ENCODE measurements around the gene MAP3K3. TPM values are rescaled to one million over a fixed set of nuclear protein-coding genes. Genes with fewer than 3 reads are reported as not detected.

Gene MAP3K3
- total and polyA plus RNA-seq, 4 donors, result 24.5 to 56.3 (median 41.5) TPM

GRCh38 chr17:63622574-63623390, 565 bp downstream of the MAP3K3 start:
- DNase-seq, result peak; percentile 66 to 71 (median 68)
- TF ChIP-seq CTCF (IDR thresholded peaks at IDR 0.05; ENCODE audit: control extremely low read depth, extremely low read depth), result no peak
- peaks cover 5 to 35% (median 18%) of the 10 kb centered on the region in 5 donors for H3K4me1 ChIP-seq (ENCODE audit: control insufficient read depth in 5 of 5, insufficient read depth in 5 of 5, low read length in 5 of 5)
- 1% methylated on average over 26 to 99 of the region's 100 CpGs for WGBS, 2 donors
- ATAC-seq (ENCODE audit: insufficient read depth, low FRiP score), result peak; percentile 3
- peak overlapping the region; percentile 95 to 97 for H3K27ac ChIP-seq (ENCODE audit: low read depth in 1 of 2, low read length in 1 of 2)
- H3K9ac ChIP-seq (ENCODE audit: insufficient read depth in 1 of 2, low read length in 2 of 2), result peak overlapping the region in 1 of 2 donors; percentile 63
- H3K4me3 ChIP-seq, result peak overlapping the region; percentile 89
- no peaks in the 10 kb centered on the region for H3K9me3 ChIP-seq (ENCODE audit: control insufficient read depth in 4 of 4, insufficient read depth in 3 of 4, low read length in 3 of 4)
- no peaks in the 10 kb centered on the region for H3K27me3 ChIP-seq (ENCODE audit: control insufficient read depth in 3 of 3, insufficient read depth in 3 of 3, low read length in 2 of 3)
- H3K36me3 ChIP-seq (ENCODE audit: control insufficient read depth in 4 of 4, insufficient read depth in 4 of 4, low read length in 4 of 4), result no peaks in the 10 kb centered on the region

DNA sequence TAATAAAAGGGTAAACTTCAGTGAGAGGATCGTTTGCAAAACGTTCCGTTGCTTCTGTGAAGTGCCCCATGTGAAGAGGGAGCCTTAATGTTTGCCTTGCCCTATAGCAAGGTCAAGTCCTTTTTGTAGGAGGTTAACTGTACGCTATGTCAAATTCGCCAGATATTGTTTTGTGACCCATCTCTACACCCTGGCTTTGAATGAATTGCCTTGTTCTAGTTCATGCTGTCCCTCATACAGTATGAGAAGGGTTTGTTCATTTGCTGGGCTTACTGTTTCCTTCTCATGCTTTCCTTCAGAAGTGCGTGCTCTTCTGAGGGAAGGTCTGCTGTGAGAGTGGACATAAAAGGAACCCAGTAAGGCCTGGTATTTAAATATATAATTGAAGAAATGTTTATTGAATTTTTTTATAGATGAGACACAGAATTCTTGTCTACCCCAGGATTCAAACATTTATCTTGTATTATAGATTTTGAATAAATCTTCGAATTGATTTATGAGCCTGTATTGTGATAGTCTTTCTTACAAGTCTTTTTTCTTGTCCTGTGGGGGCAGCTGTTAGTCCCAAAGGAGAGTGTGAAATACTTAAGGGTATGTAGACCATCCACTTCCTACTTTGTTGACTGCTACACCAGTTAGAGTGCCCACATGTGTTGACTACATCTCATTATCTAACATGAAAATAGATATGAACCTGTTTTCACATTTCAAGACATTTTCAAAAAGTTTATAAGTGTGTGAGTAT, 1.7 kb downstream of the MAP3K3 start:
- Histone ChIP-seq H3K27me3 (ENCODE audit: control insufficient read depth in 3 of 3, insufficient read depth in 3 of 3, low read length in 2 of 3) (no peaks in the 10 kb centered on the region), H3K4me3 (peak overlapping the region; percentile 31), H3K9me3 (ENCODE audit: control insufficient read depth in 4 of 4, insufficient read depth in 3 of 4, low read length in 3 of 4) (no peaks in the 10 kb centered on the region), H3K4me1 (ENCODE audit: control insufficient read depth in 5 of 5, insufficient read depth in 5 of 5, low read length in 5 of 5) (peaks cover 7 to 35% (median 18%) of the 10 kb centered on the region in 5 donors), H3K27ac (ENCODE audit: low read depth in 1 of 2, low read length in 1 of 2) (peak overlapping the region; percentile 17 to 56), H3K36me3 (ENCODE audit: control insufficient read depth in 4 of 4, insufficient read depth in 4 of 4, low read length in 4 of 4) (no peaks in the 10 kb centered on the region), H3K9ac (ENCODE audit: insufficient read depth in 1 of 2, low read length in 2 of 2) (peak overlapping the region in 1 of 2 donors; percentile 63)
- no peak for DNase-seq
- no peak for ATAC-seq (ENCODE audit: insufficient read depth, low FRiP score)
- no peak for TF ChIP-seq CTCF (IDR thresholded peaks at IDR 0.05; ENCODE audit: control extremely low read depth, extremely low read depth)
- WGBS, 2 donors, result 29 to 38% methylated on average over 7 of the region's 7 CpGs

DNA sequence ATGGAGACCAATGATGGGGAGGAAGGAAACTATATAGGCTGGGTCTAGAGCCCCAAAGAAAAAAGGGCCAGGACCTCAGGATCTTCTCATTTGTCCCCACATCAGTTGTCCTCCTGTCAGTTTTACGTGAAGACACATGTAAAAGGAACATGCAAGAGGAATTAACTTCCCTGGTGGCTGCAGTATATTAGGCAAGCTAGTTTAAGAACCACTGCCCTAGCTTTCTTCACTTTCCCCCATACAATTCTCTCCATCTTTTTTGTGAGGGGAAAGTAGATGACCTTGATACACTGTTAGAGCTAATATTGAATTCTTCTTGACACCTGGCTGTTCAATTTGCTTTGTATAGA, 2.3 kb downstream of the MAP3K3 start:
- TF ChIP-seq CTCF (IDR thresholded peaks at IDR 0.05; ENCODE audit: control extremely low read depth, extremely low read depth), result no peak
- H3K9ac ChIP-seq (ENCODE audit: insufficient read depth in 1 of 2, low read length in 2 of 2), result no peak overlapping the region
- 28 to 65% methylated on average over 1 of the region's 1 CpG for WGBS, 2 donors
- DNase-seq (no peak), ATAC-seq (ENCODE audit: insufficient read depth, low FRiP score) (no peak)
- H3K9me3 ChIP-seq (ENCODE audit: control insufficient read depth in 4 of 4, insufficient read depth in 3 of 4, low read length in 3 of 4), result no peaks in the 10 kb centered on the region
- no peaks in the 10 kb centered on the region for H3K27me3 ChIP-seq (ENCODE audit: control insufficient read depth in 3 of 3, insufficient read depth in 3 of 3, low read length in 2 of 3)
- no peak overlapping the region for H3K4me3 ChIP-seq
- peaks cover 8 to 38% (median 18%) of the 10 kb centered on the region in 5 donors for H3K4me1 ChIP-seq (ENCODE audit: control insufficient read depth in 5 of 5, insufficient read depth in 5 of 5, low read length in 5 of 5)
- no peaks in the 10 kb centered on the region for H3K36me3 ChIP-seq (ENCODE audit: control insufficient read depth in 4 of 4, insufficient read depth in 4 of 4, low read length in 4 of 4)
- peak overlapping the region in 1 of 2 donors; percentile 3 for H3K27ac ChIP-seq (ENCODE audit: low read depth in 1 of 2, low read length in 1 of 2)
